HG03432 (cell line): Measurements from ENCODE around the gene NR3C2.

Experiments used
- ATAC-seq: cut with Tn5 transposase; IDR thresholded peaks from one replicate; pipeline ENCODE4 v1.9.1; 2021; ENCODE audit warnings: mild to moderate bottlenecking, moderate library complexity; ENCODE audit not compliant: unreplicated experiment

The NR3C2 gene

GRCh38 chr4:148441986-148442831, at the start of gene NR3C2:
TSS of gene NR3C2 (minus strand) at chr4:148442414.
- peak; percentile 95 for ATAC-seq

DNA sequence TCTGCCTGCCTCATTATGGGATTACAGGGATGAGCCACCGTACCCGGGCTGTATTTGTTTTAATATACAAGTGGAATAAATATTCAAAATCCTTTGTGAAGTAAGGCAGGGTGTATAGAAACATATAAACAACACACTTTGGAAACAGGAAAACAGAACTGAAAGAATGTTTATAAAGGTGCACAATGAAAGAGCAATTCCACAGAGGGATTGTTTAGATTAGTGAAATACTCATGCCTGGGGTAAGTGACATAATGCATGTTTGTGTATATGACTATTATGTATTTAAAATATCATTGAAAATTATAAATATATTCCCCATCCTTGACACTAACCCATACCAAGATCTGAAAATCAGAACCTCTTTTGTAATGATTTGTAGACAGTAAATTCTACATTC, 45.0 kb upstream of the NR3C2 start:
- ATAC-seq, result no peak

DNA sequence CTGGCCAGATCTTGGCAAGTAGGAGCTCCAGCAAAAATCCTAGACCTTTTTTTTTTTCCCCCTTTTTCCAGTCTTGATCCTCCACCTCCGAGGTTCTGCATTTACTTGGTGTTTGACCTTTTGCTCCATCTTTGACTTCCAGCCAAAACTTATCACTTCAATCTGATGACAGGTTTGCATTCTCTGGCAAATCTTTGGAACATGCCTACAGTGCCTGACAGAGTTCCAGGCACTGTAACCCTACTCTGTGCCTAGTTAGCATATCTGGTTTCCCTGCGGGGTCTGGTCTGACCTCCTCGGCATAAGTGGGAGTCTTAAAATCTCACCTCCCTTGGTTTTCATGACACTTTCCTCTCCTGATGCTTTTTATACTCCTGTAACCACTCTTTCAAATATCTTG, 39.4 kb upstream of the NR3C2 start:
- ATAC-seq, result no peak

GRCh38 chr4:148477276-148477675, 35.1 kb upstream of the NR3C2 start:
- no peak for ATAC-seq

- no peak for ATAC-seq
These were observed 27.7 kb upstream of the NR3C2 start for GRCh38 chr4:148469938-148470337.

- ATAC-seq, result no peak
These were observed 12.6 kb upstream of the NR3C2 start for GRCh38 chr4:148454835-148455234.

- ATAC-seq, result no peak
These were observed 11.6 kb upstream of the NR3C2 start for GRCh38 chr4:148453833-148454232.

- no peak for ATAC-seq
These were observed 10.8 kb upstream of the NR3C2 start for GRCh38 chr4:148452970-148453369.

DNA sequence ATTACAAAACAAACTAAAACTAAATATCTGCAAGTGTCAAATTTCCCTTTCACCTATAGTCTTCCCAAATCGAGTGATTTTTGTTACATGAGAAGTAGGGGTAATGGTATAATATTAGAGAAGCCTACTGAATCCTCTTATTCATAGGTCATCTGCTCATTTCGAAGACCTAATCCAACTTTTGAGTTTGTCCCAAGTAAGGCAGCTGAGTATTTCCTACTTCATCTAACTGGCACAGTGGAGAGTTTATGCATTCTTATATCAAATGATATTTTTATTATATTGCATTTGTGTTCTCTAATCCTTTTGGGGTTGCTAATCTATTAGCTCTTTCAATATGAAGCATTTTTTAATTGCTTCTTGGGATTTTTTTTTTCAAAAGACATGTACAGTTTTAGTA, 7.7 kb upstream of the NR3C2 start:
- no peak for ATAC-seq

GRCh38 chr4:148448141-148448540, 5.9 kb upstream of the NR3C2 start:
- no peak for ATAC-seq

- no peak for ATAC-seq
These were observed 5.5 kb upstream of the NR3C2 start for GRCh38 chr4:148447681-148448080.

GRCh38 chr4:148445860-148446330, 3.7 kb upstream of the NR3C2 start:
- ATAC-seq, result no peak

DNA sequence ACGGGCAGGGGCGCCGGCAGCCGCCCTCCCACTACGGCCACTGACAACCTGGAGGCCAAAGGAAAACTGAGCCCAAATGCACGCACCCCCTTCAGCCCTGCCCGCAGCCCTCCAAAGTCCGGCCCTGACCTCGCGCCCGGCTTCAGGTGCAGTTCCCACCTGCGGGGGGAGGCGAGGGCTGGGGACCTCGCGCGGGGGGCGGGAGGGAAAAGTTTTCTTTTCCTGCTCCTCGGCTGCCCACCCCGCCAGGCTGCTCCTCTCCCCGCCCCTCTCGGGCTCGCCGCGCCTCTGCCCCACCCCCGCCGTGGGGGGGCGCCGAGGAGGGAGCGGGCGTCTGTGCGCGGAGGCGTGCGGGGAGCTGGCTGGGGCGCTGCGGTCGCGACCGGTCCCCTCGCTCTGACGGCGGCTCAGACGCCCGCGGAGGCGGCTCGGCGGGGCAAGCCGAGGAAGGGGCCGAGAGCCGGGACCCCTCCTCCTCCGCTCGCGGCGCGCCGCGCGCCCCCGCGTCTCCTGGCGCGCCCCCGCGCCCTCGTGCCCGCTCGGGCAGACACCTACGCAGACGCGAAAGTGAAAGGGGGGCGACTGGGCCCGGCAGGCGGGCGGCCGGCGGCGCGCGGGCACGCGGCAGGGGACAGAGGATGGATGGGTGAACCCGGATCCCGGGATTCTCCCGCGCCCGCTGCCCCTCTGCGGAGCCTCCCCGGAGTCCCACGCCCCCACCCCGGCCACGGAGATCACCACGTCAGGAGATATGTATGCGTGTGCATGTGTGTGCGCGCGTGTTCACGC, 3.1 kb upstream of the NR3C2 start:
- peak; percentile 19 for ATAC-seq

DNA sequence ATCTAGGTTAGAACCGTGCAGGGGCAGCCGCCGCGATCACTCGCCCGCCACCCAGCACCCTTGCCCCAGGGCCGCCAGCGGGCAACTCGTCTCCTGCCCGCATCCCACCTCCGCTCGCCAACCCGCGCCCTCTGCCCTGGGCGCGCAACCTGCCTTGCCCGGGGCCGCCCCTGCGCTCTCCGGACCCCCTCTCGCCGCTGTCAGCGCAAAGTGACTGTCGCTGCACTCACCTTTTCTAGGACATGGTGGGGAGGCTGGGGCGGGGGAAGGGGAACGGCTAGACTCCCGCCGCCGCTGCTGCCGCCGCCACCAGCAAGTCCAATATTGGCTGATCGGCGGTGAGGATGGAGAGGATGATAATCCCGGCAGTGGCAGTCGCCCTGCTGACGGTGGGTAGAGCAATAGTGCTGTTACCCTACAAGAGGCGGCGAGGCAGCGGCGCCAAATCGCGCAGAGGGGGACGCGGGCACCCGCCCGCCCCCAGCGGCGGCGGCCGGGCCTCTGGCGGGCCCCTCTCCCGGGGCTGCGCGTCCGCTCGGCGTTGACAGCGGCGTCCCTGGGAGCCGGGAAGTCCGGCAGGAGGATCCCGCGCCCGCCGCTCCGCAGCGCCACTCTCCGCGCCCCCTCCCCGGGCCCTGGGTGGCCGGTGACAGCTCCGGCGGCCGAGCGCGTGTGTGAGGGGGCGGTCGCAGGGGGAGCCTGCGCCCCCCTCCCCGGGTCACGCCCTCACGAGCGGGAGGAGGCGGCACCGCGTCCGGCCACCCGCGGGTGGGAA, 2.3 kb upstream of the NR3C2 start:
- ATAC-seq, result no peak

DNA sequence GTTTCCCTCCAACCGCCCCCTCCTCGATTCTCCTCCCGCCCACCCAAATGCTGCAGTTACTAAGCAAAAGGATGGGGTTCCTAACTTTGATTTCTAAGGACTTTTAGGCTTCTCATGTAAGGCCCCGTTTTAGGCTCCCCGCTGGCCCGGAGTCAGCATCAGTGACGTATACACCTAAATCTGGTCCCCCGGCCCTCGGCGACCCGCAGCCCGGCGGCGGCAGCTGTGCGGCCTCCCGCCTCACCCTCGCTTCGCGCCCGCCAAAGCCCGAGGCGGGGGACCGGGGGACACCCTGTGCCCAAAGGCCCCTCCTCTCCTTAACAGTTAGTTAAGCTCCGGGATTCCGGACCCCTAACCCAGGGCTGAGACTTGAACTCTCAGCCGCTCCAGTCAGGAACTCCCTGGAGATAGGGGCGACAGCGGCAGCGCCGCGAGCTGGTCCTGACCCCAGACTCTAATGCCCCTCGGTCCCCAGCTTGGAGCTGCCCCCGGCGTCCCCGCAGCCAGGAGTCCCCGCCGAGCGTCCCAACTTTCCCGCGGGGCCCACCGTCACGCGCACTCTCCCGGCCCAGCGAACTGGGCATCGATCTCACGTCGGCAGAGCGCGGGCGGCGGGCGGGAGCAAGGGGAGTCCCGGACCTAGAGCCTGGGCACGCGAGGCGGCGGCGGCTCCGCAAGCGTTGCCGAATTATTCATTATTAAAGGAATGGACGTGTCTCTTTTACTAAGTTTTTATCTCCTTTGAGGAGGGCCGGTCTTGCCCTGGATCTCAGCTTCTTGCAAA, 1.5 kb upstream of the NR3C2 start:
- ATAC-seq, result no peak

DNA sequence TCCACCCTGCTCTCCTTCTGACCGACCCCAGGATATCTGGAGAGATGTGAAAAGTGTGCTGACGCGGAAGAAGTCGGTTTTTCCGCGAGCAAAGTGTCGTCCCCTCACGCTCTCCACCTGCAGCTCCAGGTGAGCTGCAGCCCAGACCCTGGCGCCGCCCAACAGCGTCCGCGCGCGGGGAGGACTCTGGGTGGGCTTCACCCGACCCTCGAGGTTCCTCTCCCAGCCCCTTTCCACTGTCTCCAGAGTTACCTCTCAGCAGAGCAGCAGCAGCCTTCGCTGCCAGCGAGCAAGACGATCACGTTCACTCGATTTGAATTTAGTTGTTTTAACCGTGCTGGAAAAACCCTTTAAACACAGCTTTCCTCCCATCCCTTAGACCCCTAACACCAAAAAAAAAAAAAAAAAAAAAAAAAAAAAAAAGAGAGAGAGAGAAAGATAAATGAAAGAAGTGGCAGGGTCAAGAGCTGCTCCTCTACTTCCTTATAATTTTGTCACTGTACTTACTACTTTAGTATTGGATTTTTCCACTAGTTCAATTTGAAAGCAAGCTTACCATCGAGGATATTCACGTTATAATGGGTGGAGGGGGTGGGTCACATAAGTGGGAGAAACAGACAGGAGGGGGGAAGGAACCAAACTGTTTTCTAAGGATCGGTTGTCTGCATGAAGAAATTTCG, 758 bp upstream of the NR3C2 start:
- peak; percentile 5 for ATAC-seq

DNA sequence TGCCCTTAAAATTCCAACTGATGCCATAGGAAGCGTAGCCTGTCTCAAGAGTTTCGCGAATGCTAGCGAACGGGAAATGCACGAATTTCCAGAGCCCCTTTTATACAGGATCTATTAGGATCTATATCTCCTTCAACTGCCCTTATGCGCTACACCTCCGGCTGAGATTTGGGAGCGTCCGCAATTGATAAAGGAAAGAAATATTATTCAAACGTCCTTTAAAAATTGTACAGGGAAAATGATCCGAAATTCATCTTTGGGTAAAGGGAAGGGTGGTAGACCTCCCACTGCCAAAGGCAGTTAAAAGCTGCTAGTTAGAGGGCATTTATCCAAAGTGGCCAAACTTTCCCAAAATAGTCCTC, 609 bp downstream of the NR3C2 start:
- no peak for ATAC-seq

DNA sequence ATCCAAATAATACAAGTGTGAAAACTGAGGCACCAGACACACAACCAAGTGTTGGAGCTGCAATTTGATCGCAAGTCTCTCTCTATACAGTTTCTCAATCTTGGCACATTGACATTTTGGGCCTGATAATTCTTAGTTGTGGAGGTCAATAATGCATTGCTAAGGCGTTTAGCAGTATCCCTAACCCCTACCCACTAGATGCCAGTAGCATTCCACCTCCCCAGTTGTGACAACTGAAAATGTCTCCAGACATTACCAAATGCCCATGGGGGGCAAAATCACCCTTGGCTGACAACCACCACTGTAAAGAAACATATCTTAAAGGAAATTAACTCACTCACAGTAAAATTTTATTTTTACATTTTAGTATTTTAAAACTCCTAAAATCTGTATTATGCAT, 4.2 kb downstream of the NR3C2 start:
- ATAC-seq, result no peak

- ATAC-seq, result no peak
These were observed 4.8 kb downstream of the NR3C2 start for GRCh38 chr4:148437439-148437838.

DNA sequence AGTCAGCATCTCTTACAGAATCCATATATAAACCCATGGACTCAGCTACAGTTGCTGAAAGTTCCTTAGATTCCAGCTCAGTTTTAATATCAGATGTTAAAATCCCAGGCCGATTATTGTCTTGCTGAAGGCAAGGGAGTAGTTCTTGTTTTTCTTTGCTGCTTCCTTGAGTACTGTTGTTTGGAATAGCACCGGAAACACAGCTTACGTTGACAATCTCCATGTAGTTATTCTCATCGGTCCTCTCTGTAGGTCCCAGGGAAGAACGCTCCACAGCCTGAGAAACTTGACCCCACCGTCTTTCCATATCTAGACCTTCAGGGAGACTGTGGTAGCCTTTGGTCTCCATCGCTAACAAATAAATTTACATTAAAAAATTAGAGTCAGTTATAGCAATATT, 5.7 kb downstream of the NR3C2 start:
- no peak for ATAC-seq
